Hepatocyte (in vitro differentiated cells): ENCODE results near the gene ZNF263. TPM values are rescaled to one million over a fixed set of nuclear protein-coding genes. Genes with fewer than 3 reads are reported as not detected.

Source experiments
- DNase-seq: peaks from one replicate; pipeline ENCODE4 v3.0.0-alpha.2; 2016; ENCODE audit warnings: low spot score
- H2AFZ ChIP-seq: fragments of 200-600 bp; sonication (generic); 2 replicates; pipeline ENCODE4 v1.6.0; 2016; ENCODE audit warnings: antibody characterized with exemption, mild to moderate bottlenecking
- H3K27ac ChIP-seq: fragments of 200-600 bp; sonication (generic); 2 replicates; pipeline ENCODE4 v1.5.1; 2016; ENCODE audit warnings: mild to moderate bottlenecking
- H3K27me3 ChIP-seq: fragments of 200-600 bp; sonication (generic); 2 replicates; pipeline ENCODE4 v1.6.1; 2016
- H3K36me3 ChIP-seq: fragments of 200-600 bp; sonication (generic); replicated peaks from 2 replicates; pipeline ENCODE4 v1.5.1; 2016; ENCODE audit warnings: low read depth; ENCODE audit not compliant: insufficient read depth
- H3K4me1 ChIP-seq: fragments of 200-600 bp; sonication (generic); 2 replicates; pipeline ENCODE4 v1.5.1; 2016; ENCODE audit warnings: mild to moderate bottlenecking, moderate library complexity; ENCODE audit not compliant: insufficient read depth
- H3K4me2 ChIP-seq: fragments of 200-600 bp; sonication (generic); 2 replicates; pipeline ENCODE4 v1.6.0; 2016
- H3K4me3 ChIP-seq: fragments of 200-600 bp; sonication (generic); 2 replicates; pipeline ENCODE4 v1.5.1; 2016; ENCODE audit warnings: mild to moderate bottlenecking
- H3K79me2 ChIP-seq: fragments of 200-600 bp; sonication (generic); 2 replicates; pipeline ENCODE4 v1.6.0; 2017; ENCODE audit warnings: mild to moderate bottlenecking
- H3K9me2 ChIP-seq: fragments of 200-600 bp; sonication (generic); replicated peaks from 2 replicates; pipeline ENCODE4 v1.6.0; 2017; ENCODE audit warnings: mild to moderate bottlenecking; ENCODE audit not compliant: insufficient read depth
- H3K9me3 ChIP-seq: fragments of 200-600 bp; sonication (generic); 2 replicates; pipeline ENCODE4 v1.5.1; 2016; ENCODE audit warnings: low read depth, mild to moderate bottlenecking
- H4K20me1 ChIP-seq: fragments of 200-600 bp; sonication (generic); 2 replicates; pipeline ENCODE4 v1.6.0; 2016; ENCODE audit warnings: mild to moderate bottlenecking; ENCODE audit not compliant: insufficient read depth, poor library complexity, severe bottlenecking
- CTCF ChIP-seq: fragments of 200-600 bp; sonication (generic); IDR thresholded peaks from 2 replicates; pipeline ENCODE4 v1.5.1; 2016; ENCODE audit warnings: antibody characterized with exemption, mild to moderate bottlenecking; ENCODE audit not compliant: poor library complexity
- EZH2 ChIP-seq: fragments of 200-600 bp; sonication (generic); IDR thresholded peaks from 2 replicates; pipeline ENCODE4 v1.6.1; 2016; ENCODE audit warnings: antibody characterized with exemption, mild to moderate bottlenecking, borderline replicate concordance
- EZH2phosphoT487 ChIP-seq: fragments of 200-600 bp; sonication (generic); IDR thresholded peaks from one replicate; pipeline ENCODE4 v1.6.1; 2018; ENCODE audit warnings: antibody characterized with exemption, mild to moderate bottlenecking, low read depth, moderate library complexity; ENCODE audit not compliant: unreplicated experiment, severe bottlenecking
- WGBS: methylation state at CpG from one replicate; pipeline ENCODE4 v1.1.6; 2016; ENCODE audit warnings: low lambda C conversion rate; ENCODE audit errors: missing lambda C conversion rate; 5-methylcytosine and 5-hydroxymethylcytosine counted together
- polyA plus RNA-seq: library from polyadenylated mRNA; unstranded; fragments of >200 nt; fragmentation: Nextera tagmentation; extraction: Ambion mirVana; gene quantifications from 2 replicates; pipeline ENCODE4 v1.2.1, GENCODE V29; 2016
- total RNA-seq: library from RNA; depleted of rRNA; stranded (reverse); fragments of >200 nt; gene quantifications from 2 replicates; pipeline ENCODE4 v1.2.3, GENCODE V29; 2014

The ZNF263 gene
- total and polyA plus RNA-seq, 2 experiments from 2014 or later: 33.2 to 47.5 TPM

- no peak overlapping the region for H3K27ac ChIP-seq
- no peaks in the 10 kb centered on the region for H3K79me2 ChIP-seq
- no peak overlapping the region for H3K4me3 ChIP-seq
- H2AFZ ChIP-seq: no peak overlapping the region
- no peaks in the 10 kb centered on the region for H4K20me1 ChIP-seq
- TF ChIP-seq EZH2 (no peak), EZH2phosphoT487 (no peak), CTCF (no peak)
- DNase-seq: no peak
- no peaks in the 10 kb centered on the region for H3K9me2 ChIP-seq
- H3K4me2 ChIP-seq: no peak overlapping the region
- peaks cover 9% of the 10 kb centered on the region for H3K4me1 ChIP-seq
- no peaks in the 10 kb centered on the region for H3K27me3 ChIP-seq
- WGBS: 91% methylated on average over 4 of the region's 4 CpGs
- H3K36me3 ChIP-seq: no peaks in the 10 kb centered on the region
- H3K9me3 ChIP-seq: no peaks in the 10 kb centered on the region
Measured at GRCh38 chr16:3262517-3262916, 20.8 kb upstream of the ZNF263 start.

DNA sequence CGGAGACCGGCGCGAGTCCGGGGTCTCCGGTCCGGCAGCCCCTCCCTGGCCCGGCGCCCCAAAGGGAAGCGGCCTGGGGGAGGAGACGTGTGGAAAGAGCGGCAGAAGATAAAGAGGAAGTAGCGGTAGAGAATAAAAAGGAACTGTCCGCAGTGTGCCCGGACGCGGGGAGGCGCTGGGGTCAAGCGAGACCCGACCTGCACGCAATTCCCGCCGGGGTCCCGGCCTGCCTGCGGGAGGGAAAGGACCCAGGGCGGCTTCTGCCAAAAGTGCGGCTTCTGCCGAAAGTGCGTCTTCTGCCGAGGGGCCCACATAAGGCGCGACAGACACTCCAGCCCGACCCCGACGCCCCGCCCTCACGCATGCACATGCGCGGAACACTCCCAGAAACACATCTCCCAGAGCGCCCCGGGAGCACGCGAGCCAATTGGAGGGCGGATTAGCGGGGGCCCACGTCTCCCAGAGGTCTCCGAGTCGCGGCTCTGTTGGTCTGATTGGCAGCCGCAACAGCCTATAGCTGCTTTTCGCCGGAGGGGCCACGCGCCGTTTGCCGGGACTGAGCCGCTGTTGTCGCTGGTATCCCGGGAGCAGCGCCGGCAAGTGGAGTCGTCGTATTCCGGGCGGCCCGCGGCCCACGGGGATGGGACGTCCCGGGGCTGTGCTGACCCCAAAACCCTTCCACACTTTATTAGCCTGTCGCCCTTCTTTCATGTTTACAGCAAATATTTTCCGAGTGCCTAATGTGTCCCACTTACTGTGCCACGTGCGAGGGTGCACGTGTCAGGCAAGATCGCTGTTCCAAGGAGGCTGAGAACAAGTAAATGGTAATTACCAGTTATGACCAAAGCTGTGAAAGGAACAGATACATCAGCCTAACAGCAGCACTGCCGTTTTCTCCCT lies 18.9 kb upstream of the ZNF263 start:
- Histone ChIP-seq H3K79me2 (no peaks in the 10 kb centered on the region), H4K20me1 (no peaks in the 10 kb centered on the region), H3K4me3 (peak overlapping the region; percentile 63), H3K9me3 (no peaks in the 10 kb centered on the region), H2AFZ (peak overlapping the region; percentile 90), H3K27me3 (no peaks in the 10 kb centered on the region), H3K9me2 (no peaks in the 10 kb centered on the region), H3K36me3 (no peaks in the 10 kb centered on the region), H3K4me1 (peaks cover 9% of the 10 kb centered on the region), H3K27ac (peak overlapping the region; percentile 90), H3K4me2 (peak overlapping the region; percentile 85)
- TF ChIP-seq CTCF (peak; percentile 42), EZH2phosphoT487 (no peak)
- DNase-seq: peak; percentile 97
- WGBS: 4% methylated on average over 62 of the region's 77 CpGs

GRCh38 chr16:3266873-3267537 lies 16.3 kb upstream of the ZNF263 start:
- H3K9me3 ChIP-seq: no peaks in the 10 kb centered on the region
- no peaks in the 10 kb centered on the region for H3K36me3 ChIP-seq
- H3K79me2 ChIP-seq: no peaks in the 10 kb centered on the region
- no peak overlapping the region for H2AFZ ChIP-seq
- H3K4me2 ChIP-seq: no peak overlapping the region
- WGBS: 56% methylated on average over 5 of the region's 5 CpGs
- no peak overlapping the region for H3K27ac ChIP-seq
- peaks cover 9% of the 10 kb centered on the region for H3K4me1 ChIP-seq
- H3K4me3 ChIP-seq: no peak overlapping the region
- H3K9me2 ChIP-seq: no peaks in the 10 kb centered on the region
- no peaks in the 10 kb centered on the region for H4K20me1 ChIP-seq
- TF ChIP-seq EZH2phosphoT487 (no peak), CTCF (peak; percentile 33)
- no peaks in the 10 kb centered on the region for H3K27me3 ChIP-seq
- DNase-seq: peak; percentile 30
